Epithelial cell of esophagus (primary cell): ENCODE measurements around the gene SMIM10L2A.

ENCODE experiments used
- DNase-seq: peaks from one replicate; pipeline ENCODE4 v3.0.0; 2010; ENCODE audit warnings: low read depth
- H3K4me3 ChIP-seq: 2 replicates; pipeline ENCODE4 v1.5.1; 2011; ENCODE audit warnings: mild to moderate bottlenecking, low read length, control low read depth
- TF ChIP-seq, protein P1 (sequence below): IDR thresholded peaks from 2 replicates; pipeline ENCODE4 v1.5.1; 2011; ENCODE audit warnings: low read depth, mild to moderate bottlenecking, low read length, control low read depth, inconsistent platforms; ENCODE audit not compliant: insufficient read depth; ENCODE audit errors: missing control alignments

The SMIM10L2A gene

DNA sequence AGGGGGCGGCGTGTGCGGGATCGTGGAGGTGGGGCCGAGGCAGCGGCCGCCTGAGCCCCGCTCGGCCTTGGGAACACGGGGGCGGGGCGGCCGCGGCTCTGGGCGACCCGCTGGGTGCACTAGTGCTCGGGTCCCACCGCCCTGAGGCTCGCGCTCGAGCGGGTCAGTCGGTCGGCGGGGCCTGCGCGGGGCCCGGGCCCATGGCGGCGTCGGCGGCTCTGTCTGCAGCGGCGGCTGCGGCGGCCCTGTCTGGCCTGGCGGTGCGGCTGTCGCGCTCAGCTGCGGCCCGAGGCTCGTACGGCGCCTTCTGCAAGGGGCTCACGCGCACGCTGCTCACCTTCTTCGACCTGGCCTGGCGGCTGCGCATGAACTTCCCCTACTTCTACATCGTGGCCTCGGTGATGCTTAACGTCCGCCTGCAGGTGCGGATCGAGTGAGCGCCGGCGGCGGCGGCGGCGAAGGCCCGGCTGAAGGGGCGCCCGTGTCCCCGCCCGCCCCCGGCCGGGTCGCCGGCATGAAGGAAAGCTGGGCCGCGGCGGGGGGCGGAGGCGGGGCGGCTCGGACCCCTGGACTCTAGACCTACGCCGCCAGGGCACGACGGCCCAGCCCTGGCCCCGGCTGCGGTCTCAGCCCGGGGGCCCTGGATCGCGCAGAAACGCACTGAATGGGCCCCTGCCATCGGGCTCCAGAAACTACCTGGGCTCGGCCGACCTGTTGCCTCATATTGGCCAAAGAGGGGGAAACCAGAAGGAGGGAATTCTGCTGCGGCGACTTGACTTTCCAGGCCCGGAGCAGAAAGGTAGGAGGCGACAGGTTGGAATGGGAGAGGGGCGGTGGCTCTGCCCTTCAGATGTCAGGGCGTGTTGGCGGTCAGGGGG is at the start of gene SMIM10L2A:
TSS of gene SMIM10L2A (plus strand) at position 13 of the 878 bp plus-strand sequence. CDS start at position 201, 188 bp downstream.
- TF ChIP-seq, protein P1, sequence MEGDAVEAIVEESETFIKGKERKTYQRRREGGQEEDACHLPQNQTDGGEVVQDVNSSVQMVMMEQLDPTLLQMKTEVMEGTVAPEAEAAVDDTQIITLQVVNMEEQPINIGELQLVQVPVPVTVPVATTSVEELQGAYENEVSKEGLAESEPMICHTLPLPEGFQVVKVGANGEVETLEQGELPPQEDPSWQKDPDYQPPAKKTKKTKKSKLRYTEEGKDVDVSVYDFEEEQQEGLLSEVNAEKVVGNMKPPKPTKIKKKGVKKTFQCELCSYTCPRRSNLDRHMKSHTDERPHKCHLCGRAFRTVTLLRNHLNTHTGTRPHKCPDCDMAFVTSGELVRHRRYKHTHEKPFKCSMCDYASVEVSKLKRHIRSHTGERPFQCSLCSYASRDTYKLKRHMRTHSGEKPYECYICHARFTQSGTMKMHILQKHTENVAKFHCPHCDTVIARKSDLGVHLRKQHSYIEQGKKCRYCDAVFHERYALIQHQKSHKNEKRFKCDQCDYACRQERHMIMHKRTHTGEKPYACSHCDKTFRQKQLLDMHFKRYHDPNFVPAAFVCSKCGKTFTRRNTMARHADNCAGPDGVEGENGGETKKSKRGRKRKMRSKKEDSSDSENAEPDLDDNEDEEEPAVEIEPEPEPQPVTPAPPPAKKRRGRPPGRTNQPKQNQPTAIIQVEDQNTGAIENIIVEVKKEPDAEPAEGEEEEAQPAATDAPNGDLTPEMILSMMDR = no peak

DNA sequence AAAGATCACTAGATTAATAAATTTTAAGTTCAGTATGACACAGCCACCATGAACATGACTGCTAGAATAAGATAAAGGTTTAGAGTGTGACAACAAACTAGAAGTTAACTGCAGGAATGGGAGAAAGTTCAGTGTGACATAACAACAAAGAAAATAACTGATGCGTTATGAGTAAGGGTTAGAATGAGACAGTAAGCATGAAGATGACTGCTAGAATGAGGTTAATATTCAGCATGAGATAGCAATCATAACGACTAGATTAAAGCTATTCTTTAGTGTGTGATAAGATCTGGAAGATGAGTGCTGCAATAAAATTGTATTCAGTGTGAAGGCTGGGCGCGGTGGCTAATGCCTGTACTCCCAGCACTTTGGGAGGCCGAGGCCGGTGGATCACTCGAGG is 48.4 kb upstream of the SMIM10L2A start:
- TF ChIP-seq, protein P1 = no peak
- H3K4me3 ChIP-seq = no peak overlapping the region
- DNase-seq = no peak

More for the DNA sequence above, at the start of gene SMIM10L2A:
- peak within 1 kb of the TSS; percentile 46 for H3K4me3 ChIP-seq
- no peak for DNase-seq

DNA sequence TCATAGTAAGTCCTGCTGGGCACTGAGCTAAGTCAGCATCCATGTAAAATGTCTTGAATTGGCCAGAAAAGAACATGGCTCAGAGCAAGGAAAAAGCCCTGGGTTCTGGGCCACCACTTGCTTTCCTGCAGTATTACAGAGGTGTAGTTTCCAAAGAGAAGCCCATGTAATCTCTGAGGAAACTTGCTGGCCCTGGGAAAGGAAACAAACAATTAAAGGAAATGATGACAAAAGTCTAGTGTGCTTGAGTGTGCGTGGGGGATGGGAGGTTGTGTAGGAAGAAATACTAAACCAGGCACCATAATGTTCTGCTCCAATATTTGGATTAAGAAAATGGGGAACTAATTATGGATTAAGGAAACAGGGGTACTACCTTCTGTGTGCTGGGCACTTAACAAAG is 39.5 kb upstream of the SMIM10L2A start:
- TF ChIP-seq, protein P1 = no peak
- DNase-seq = no peak
- H3K4me3 ChIP-seq = no peak overlapping the region

DNA sequence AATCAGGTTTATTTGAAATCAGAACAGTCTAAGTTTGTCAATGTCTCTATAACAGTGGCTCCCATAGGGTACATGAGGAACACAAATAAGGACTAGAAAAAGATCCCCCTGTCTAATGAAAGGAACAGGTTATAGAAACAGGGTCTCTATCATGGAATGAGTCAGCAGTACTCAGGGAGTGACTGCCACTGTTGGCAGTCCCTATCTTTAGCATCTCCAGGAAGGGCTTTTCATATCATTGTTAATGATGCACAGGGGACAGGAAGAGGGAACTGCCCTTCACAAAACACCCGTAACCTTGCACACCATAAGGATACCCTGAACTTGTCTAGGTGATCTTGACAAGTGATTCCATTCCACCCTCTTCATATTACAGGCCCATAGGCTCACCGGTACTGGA is 38.5 kb upstream of the SMIM10L2A start:
- no peak for DNase-seq
- TF ChIP-seq, protein P1 = no peak
- no peak overlapping the region for H3K4me3 ChIP-seq

DNA sequence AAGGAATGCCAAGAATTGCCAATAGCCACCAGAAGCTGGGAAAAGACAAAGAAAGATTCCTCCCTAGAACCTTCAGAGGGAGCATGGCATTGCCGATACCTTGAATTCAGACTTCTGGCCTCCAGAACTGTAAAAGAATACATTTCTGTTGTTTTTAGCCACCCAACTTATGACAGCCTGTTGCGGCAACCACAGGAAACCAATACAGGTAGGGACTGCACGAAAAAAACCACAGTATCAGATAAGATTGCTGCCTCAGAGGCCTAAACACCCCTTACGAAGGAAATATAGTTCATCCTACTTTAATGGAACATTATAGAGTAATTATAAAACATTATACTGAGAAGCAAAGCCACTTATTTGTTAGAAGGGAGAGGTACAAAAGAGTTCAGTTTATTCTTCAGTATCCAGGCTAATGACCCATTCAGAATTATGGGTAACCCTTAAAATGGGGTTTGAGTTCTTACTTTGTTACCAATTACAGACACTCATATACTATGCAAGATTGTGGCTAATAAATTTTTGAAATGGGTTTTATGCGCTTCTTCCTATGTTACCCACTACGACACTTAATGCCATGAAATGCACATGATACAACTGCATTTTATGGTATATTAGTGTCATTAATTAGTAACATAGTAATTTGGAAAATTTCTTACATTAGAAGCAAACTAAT is 37.4 kb upstream of the SMIM10L2A start:
- DNase-seq = no peak
- no peak overlapping the region for H3K4me3 ChIP-seq

DNA sequence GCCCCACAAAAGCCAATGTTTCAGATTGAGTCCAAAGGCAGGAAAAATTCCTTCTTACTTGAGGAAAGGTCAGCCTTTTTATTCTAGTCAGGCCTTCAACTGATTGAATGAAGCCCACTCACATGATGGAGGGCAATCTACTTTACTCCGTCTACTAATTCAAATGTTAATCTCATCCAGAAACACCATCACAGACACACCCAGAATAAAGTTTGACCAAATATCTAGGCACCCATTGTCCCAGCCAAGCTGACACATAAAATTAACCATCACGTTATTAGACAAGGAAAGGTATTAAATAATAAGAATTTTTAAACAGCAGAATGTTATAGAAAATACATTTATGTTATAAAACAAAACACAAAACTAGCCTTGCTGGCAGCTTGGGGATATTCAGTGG is 32.9 kb upstream of the SMIM10L2A start:
- TF ChIP-seq, protein P1 = no peak
- no peak for DNase-seq
- no peak overlapping the region for H3K4me3 ChIP-seq

More for the DNA sequence above, 37.4 kb upstream of the SMIM10L2A start:
- TF ChIP-seq, protein P1 = no peak
